Gastroesophageal sphincter (tissue), 4 donors: ENCODE data around the gene ALKBH6. TPM values are rescaled to one million over a fixed set of nuclear protein-coding genes. Genes with fewer than 3 reads are reported as not detected.

Experiments used
- ATAC-seq: fragments of 150-250 bp; one replicate; pipeline ENCODE4 v1.9.1; 2016; ENCODE audit warnings: mild to moderate bottlenecking, moderate library complexity
- H3K27ac ChIP-seq, 4 donors: fragments of 200-600 bp; sonication (generic) in 3 of 4; 1 replicate in 3 of 4; 2 replicates in 1 of 4; pipeline ENCODE4 v1.5.1; 2016 to 2019
- H3K27me3 ChIP-seq: fragments of 200-600 bp; sonication (generic); one replicate; pipeline ENCODE4 v1.5.1; 2019
- H3K36me3 ChIP-seq, 2 donors: fragments of 200-600 bp; sonication (generic); one replicate each; pipeline ENCODE4 v1.5.1; 2019; ENCODE audit warnings: control low read depth in 1 of 2
- H3K4me1 ChIP-seq, 3 donors: fragments of 200-600 bp; sonication (generic); 1 replicate in 2 of 3; 2 replicates in 1 of 3; pipeline ENCODE4 v1.5.1; 2016 to 2019; ENCODE audit warnings: control low read depth in 2 of 3
- H3K4me3 ChIP-seq, 2 donors: fragments of 200-600 bp; sonication (generic); one replicate each; pipeline ENCODE4 v1.5.1; 2019; ENCODE audit warnings: mild to moderate bottlenecking in 1 of 2, moderate library complexity in 1 of 2
- H3K9me3 ChIP-seq, 3 donors: fragments of 200-600 bp; sonication (generic); one replicate each; pipeline ENCODE4 v1.5.1; 2017 to 2019; ENCODE audit warnings: control low read depth in 2 of 3
- CTCF ChIP-seq, 4 experiments: fragments of 200-600 bp in 2 of 4; fragments of 450-650 bp in 2 of 4; sonication (generic) in 1 of 4; IDR thresholded peaks; one replicate each; pipeline ENCODE4 v1.5.1; 2017 to 2019; ENCODE audit warnings: antibody characterized with exemption in 4 of 4, mild to moderate bottlenecking in 2 of 4, moderate library complexity in 2 of 4
- EP300 ChIP-seq: sonication (generic); formaldehyde crosslinking; IDR thresholded peaks from one replicate; pipeline ENCODE4 v1.6.1; 2017; ENCODE audit warnings: antibody characterized with exemption, mild to moderate bottlenecking
- POLR2A ChIP-seq, 2 donors: fragments of 450-650 bp; IDR thresholded peaks; one replicate each; pipeline ENCODE4 v1.6.1; 2017; ENCODE audit warnings: antibody characterized with exemption in 2 of 2, mild to moderate bottlenecking in 2 of 2, moderate library complexity in 1 of 2
- POLR2AphosphoS5 ChIP-seq: sonication (generic); formaldehyde crosslinking; IDR thresholded peaks from one replicate; pipeline ENCODE4 v1.6.1; 2017; ENCODE audit warnings: antibody characterized with exemption
- WGBS, 2 donors: methylation state at CpG; one replicate each; pipeline ENCODE4 v1.1.5; 2018; ENCODE audit warnings: low coverage in 1 of 2; 5-methylcytosine and 5-hydroxymethylcytosine counted together
- total RNA-seq, 4 donors: library from RNA; depleted of rRNA; stranded (reverse); fragments of >200 nt; gene quantifications; one replicate each; pipeline ENCODE4 v1.1.0, GENCODE V29; 2016

Gene ALKBH6
- total RNA-seq, 4 donors from 2014 or later = 10.7 to 38.3 (median 25.3) TPM

DNA sequence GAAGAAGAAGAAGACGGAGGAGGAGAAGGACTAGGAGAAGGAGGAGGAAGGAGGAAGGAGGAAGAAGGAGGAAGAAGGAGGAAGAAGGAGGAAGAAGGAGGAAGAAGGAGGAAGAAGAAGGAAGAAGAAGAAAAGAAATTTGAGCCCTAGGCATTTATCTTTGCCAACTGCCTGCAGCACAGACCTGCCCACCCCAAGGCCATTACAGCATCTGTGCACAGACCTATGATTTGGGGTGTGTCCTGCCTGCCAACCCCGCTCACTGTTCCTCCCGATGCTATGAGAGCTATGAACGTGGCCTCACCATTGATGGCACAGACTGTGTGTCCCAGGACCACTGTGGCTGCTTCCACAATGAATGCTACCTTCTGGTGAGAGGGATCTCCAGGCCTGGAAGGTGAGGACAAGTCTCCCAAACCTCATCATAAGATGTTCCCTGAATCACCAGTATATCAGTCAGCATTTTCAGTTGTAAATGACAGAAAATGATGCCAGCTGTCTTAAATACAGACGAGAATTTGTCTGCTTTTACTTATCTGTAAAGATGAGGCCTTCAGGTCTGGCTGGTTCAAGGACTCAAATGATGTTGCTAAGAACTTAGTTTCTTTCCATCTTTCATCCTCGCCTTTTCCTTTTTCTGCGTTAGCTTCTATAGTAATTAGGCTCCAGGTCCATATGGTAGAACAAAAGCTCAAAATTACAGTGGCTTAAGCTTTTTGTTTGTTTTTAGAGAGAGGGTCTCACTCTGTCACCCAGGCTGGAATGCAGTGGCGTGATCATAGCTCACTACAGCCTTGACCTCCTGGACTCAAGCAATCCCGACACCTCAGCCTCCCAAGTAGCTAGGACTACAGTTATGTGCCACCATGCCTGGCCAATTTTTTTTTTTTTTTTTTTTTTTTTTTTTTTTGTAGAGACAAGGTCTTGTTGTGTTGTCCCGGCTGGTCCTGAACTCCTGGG lies 23.0 kb downstream of the ALKBH6 start:
- H3K27me3 ChIP-seq = peaks cover 41% of the 10 kb centered on the region
- ATAC-seq = no peak
- TF ChIP-seq CTCF (IDR thresholded peaks at IDR 0.05) (no peak), POLR2AphosphoS5 (no peak), POLR2A (IDR thresholded peaks at IDR 0.05) (no peak), EP300 (no peak)
- H3K27ac ChIP-seq = no peak overlapping the region
- 77 to 79% methylated on average over 7 to 9 of the region's 10 CpGs for WGBS, 2 donors
- no peaks in the 10 kb centered on the region for H3K36me3 ChIP-seq
- H3K9me3 ChIP-seq = no peaks in the 10 kb centered on the region
- H3K4me1 ChIP-seq = peaks cover 0 to 29% (median 14%) of the 10 kb centered on the region in 3 donors
- H3K4me3 ChIP-seq = no peak overlapping the region

DNA sequence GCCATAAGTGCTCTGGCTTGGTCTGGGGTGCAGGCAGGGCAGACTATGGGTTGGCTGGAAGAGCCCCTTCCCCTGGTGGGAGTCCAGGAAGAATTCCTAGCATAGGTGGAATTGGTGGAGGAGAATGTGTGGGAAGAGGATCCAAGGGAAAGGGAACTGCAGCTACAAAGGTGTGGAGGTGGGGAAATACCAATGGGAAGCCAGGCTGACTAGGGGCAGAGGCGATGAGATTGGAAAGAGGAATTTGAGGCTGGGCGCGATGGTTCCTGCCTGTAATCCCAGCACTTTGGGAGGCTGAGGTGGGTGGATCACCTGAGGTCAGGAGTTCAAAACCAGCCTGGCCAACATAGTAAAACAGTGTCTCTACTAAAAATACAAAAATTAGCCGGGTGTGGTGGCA lies 23.9 kb downstream of the ALKBH6 start:
- WGBS, 2 donors = 83 to 89% methylated on average over 4 of the region's 4 CpGs
- no peaks in the 10 kb centered on the region for H3K36me3 ChIP-seq
- no peak for ATAC-seq
- H3K9me3 ChIP-seq = no peaks in the 10 kb centered on the region
- no peak overlapping the region for H3K4me3 ChIP-seq
- H3K27me3 ChIP-seq = peaks cover 50% of the 10 kb centered on the region
- no peak for TF ChIP-seq CTCF (IDR thresholded peaks at IDR 0.05)
- H3K27ac ChIP-seq = no peak overlapping the region
- H3K4me1 ChIP-seq = peaks cover 0 to 21% (median 11%) of the 10 kb centered on the region in 3 donors

DNA sequence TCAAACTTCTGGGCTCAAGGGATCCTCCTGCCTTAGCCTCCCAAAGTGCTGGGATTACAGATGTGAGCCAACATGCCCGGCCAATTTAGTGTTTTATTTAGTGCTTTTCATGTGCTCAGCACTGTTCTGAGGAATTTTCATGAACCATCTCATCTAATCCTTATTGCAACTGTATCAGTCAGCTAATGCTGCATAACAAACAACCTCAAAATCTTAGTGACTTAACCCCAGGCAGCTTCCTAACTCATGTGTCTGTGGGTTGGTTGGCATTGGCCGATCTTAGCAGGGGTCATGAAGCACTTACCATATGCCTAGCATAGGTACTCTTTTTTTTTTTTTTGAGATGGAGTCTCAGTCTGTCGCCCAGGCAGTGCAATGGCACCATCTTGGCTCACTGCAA lies 25.2 kb downstream of the ALKBH6 start:
- TF ChIP-seq CTCF (IDR thresholded peaks at IDR 0.05) = no peak
- TF ChIP-seq EP300 = no peak
- TF ChIP-seq POLR2AphosphoS5 = no peak
- TF ChIP-seq POLR2A (IDR thresholded peaks at IDR 0.05) = no peak
- Histone ChIP-seq H3K36me3 (no peaks in the 10 kb centered on the region), H3K27ac (no peak overlapping the region), H3K9me3 (no peaks in the 10 kb centered on the region), H3K27me3 (peaks cover 63% of the 10 kb centered on the region), H3K4me1 (peaks cover 0 to 12% (median 6%) of the 10 kb centered on the region in 3 donors), H3K4me3 (no peak overlapping the region)
- no peak for ATAC-seq
- 84 to 95% methylated on average over 2 of the region's 3 CpGs for WGBS, 2 donors

DNA sequence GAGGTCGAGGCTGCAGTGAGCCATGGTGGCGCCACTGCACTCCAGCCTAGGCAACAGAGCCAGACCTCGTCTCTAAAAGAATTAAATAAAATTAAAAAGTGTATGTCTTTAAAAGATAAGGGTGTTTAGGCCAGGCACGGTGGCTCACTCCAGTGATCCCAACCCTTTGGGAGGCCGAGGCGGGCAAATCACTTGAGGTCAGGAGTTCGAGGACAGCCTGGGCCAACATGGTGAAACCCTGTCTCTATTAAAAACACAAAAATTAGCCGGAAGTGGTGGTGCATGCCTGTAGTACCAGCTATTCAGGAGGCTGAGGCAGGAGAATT lies 26.5 kb downstream of the ALKBH6 start:
- 14 to 24% methylated on average over 4 to 6 of the region's 8 CpGs for WGBS, 2 donors
- Histone ChIP-seq H3K27me3 (peaks cover 72% of the 10 kb centered on the region), H3K27ac (no peak overlapping the region), H3K4me1 (peaks cover 0 to 11% (median 5%) of the 10 kb centered on the region in 3 donors), H3K36me3 (no peaks in the 10 kb centered on the region), H3K9me3 (no peaks in the 10 kb centered on the region), H3K4me3 (peak overlapping the region in 1 of 2 donors; percentile 44)
- TF ChIP-seq POLR2AphosphoS5 (no peak), EP300 (no peak), CTCF (IDR thresholded peaks at IDR 0.05) (no peak), POLR2A (IDR thresholded peaks at IDR 0.05) (no peak)
- no peak for ATAC-seq
